Testis (tissue), 2 donors: Measurements from ENCODE around the gene TEX51.

Source experiments
- CTCF ChIP-seq, 3 experiments: fragments of 450-650 bp in 2 of 3; fragments of 200-600 bp in 1 of 3; sonication (generic) in 1 of 3; IDR thresholded peaks; one replicate each; pipeline ENCODE4 v1.5.1; 2016 to 2019; ENCODE audit warnings: antibody characterized with exemption in 3 of 3, mild to moderate bottlenecking in 2 of 3, moderate library complexity in 1 of 3
- POLR2A ChIP-seq: fragments of 450-650 bp; IDR thresholded peaks from one replicate; pipeline ENCODE4 v1.6.1; 2017; ENCODE audit warnings: antibody characterized with exemption, mild to moderate bottlenecking, moderate library complexity

GRCh38 chr2:126915903-126916302 lies 17.2 kb downstream of the TEX51 start:
- TF ChIP-seq CTCF (IDR thresholded peaks at IDR 0.05), result no peak
- TF ChIP-seq POLR2A, result no peak
